Lower leg skin (tissue), 4 donors: Measurements from ENCODE around the gene ITGA3. TPM values are rescaled to one million over a fixed set of nuclear protein-coding genes. Genes with fewer than 3 reads are reported as not detected.
"Not testable (repeated sequence)": the region's sequence is repeated elsewhere in the genome, so short reads cannot be mapped to it uniquely, and the experiment has no call there.

Experiments used
- DNase-seq, 2 donors: peaks; one replicate each; pipeline ENCODE4 v3.0.0-alpha.2; 2019; ENCODE audit warnings: low spot score in 2 of 2
- H3K4me3 ChIP-seq: fragments of 200-600 bp; sonication (generic); 2 replicates; pipeline ENCODE4 v1.5.1; 2017; ENCODE audit warnings: mild to moderate bottlenecking, low read depth; ENCODE audit not compliant: poor library complexity, severe bottlenecking
- POLR2A ChIP-seq, 2 donors: fragments of 450-650 bp; IDR thresholded peaks; one replicate each; pipeline ENCODE4 v1.6.1; 2016 to 2017; ENCODE audit warnings: antibody characterized with exemption in 2 of 2, mild to moderate bottlenecking in 1 of 2, moderate library complexity in 1 of 2
- WGBS, 2 donors: methylation state at CpG; one replicate each; pipeline ENCODE4 v1.1.5; 2018; 5-methylcytosine and 5-hydroxymethylcytosine counted together
- intact Hi-C: fragments of 100-400 bp; cut with DNase I; formaldehyde crosslinking; loops from one replicate; pipeline ENCODE4 v1.15.0; 2023; ENCODE audit warnings: low total_unique reads
- total RNA-seq, 4 donors: library from RNA; depleted of rRNA; stranded (reverse); fragments of >200 nt; gene quantifications; one replicate each; pipeline ENCODE4 v1.1.0, GENCODE V29; 2016
- TF ChIP-seq, protein P1 (sequence below), 3 donors: fragments of 450-650 bp; IDR thresholded peaks; one replicate each; pipeline ENCODE4 v1.5.1; 2016; ENCODE audit warnings: antibody characterized with exemption in 3 of 3, mild to moderate bottlenecking in 3 of 3, moderate library complexity in 2 of 3

The ITGA3 gene
- total RNA-seq, 4 donors from 2014 or later = 99.7 to 148 (median 121) TPM

DNA sequence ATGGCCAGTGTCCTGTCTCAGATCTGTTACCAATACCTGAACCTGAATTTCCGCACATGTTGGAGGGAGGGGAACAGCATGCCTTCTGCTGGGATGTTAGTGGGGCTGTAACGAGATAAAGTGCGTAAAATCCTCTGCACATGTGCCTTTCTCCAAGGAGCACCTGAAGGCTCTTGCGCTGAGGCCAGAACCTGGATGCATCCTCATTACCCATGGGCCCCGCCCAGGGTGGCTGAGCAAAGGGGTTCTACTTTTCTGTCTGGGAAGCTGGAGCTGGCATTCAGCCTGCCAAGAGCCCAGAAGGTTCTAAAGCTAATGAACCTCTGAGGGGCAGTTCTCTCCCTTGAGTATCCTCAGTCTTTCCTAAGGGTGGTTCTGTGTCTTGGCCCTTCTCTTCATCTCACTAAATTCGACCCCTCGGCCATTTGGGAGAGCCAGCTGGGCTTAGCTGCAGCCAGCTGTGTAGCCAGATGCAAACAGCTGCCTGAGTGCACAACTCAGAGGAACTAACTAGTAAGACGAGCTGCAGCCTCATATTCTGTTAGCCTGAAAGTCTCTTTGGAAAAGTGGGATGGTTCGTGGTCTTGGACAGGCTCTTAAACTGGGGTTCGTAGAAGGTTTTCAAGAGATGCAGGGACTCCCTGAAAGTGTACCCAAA is 2.5 kb downstream of the ITGA3 start:
- DNase-seq = no peak
- TF ChIP-seq, protein P1, sequence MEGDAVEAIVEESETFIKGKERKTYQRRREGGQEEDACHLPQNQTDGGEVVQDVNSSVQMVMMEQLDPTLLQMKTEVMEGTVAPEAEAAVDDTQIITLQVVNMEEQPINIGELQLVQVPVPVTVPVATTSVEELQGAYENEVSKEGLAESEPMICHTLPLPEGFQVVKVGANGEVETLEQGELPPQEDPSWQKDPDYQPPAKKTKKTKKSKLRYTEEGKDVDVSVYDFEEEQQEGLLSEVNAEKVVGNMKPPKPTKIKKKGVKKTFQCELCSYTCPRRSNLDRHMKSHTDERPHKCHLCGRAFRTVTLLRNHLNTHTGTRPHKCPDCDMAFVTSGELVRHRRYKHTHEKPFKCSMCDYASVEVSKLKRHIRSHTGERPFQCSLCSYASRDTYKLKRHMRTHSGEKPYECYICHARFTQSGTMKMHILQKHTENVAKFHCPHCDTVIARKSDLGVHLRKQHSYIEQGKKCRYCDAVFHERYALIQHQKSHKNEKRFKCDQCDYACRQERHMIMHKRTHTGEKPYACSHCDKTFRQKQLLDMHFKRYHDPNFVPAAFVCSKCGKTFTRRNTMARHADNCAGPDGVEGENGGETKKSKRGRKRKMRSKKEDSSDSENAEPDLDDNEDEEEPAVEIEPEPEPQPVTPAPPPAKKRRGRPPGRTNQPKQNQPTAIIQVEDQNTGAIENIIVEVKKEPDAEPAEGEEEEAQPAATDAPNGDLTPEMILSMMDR (IDR thresholded peaks at IDR 0.05) = no peak
- no peak overlapping the region for H3K4me3 ChIP-seq
- intact Hi-C loops = no loop called here
- 53 to 64% methylated on average over 10 of the region's 10 CpGs for WGBS, 2 donors

DNA sequence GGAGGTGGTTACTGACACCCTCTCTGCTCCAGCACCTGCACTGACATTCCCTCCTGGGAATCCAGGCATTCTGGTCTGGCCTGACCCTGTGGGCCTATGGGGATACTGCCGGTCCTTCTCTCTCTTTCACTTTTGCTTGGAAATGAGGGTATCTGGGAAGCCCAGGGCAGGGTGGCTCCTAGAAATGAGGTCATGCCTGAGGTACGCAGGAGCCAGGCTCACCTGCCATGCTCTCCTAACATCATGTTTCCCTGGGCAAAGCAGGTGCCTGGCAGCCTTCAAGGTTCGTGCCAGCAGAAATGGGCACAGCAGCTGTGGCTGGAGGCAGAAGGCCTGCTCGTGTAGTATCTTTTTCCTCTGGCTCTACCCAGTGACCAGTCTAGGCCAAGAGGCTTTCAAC is 3.3 kb downstream of the ITGA3 start:
- intact Hi-C loops = no loop called here
- H3K4me3 ChIP-seq = no peak overlapping the region
- DNase-seq = no peak
- WGBS, 2 donors = 40 to 57% methylated on average over 4 of the region's 4 CpGs
- TF ChIP-seq, protein P1 (IDR thresholded peaks at IDR 0.05) = no peak
- no peak for TF ChIP-seq POLR2A (IDR thresholded peaks at IDR 0.05)

DNA sequence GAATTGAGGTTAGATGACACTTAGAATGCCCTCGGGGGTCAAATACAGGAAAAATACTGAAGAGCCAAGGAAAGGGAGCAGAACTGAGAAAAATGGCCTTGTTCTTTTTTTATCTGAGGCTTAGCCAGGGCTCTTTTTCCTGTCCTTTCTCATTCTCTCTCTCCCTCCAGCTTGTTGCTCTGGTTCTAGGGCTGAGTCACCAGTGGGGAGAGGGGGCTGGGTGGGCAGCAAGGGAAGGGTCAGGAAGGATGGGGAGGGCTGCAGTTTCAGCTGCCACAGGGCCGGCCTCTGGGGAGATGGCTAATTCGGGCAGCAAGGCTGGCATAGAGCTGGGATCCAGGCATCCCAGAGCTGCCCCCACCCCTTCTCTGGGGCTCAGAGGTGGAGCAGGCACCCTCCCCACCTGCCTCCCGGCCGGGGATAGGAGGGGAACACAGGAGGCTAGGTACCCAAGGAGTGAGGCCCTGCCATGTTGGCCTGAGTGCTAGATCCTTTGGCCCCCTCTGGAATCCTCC is 3.9 kb downstream of the ITGA3 start:
- no peak for TF ChIP-seq POLR2A (IDR thresholded peaks at IDR 0.05)
- TF ChIP-seq, protein P1 (IDR thresholded peaks at IDR 0.05) = no peak
- intact Hi-C loops = no loop called here
- no peak for DNase-seq
- no peak overlapping the region for H3K4me3 ChIP-seq
- 32 to 33% methylated on average over 5 of the region's 5 CpGs for WGBS, 2 donors

DNA sequence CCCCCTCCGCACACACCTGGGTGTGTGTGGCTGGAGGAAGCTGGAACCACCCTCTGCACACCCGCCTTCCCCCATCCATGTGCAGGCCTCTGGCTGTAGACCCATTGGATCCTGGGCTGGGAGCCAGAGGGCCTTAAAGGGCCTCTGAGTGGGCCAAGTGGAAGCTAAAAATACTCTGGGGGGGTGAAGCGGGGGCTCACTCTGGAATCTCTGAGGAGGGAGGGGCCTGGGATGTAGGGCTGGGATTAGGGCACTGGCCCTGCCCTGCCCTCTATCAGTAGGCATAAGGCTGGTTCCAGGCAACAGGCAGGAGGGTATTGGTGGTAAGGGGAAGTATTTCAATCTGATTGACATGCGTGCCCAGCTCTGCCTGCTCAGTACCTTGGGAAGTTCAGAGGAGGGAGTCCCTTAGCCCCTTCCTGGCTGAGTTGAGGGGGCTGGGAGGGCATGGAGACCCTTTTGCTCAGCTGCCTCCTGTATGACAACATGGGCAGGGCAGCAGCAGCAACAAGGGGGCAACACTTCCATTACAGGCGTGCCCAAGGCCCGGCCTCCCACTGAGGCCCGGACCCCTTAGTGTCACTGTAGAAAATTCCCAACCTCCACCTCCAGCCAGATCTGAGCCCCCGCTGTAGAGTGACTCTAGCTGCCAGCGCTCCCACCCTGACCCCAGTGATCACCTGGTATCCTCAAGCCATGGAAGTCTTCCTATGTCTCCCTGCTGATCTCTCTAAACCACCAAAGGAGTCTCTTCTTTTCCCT is 5.2 kb downstream of the ITGA3 start:
- intact Hi-C loops = no loop called here
- no peak for DNase-seq

DNA sequence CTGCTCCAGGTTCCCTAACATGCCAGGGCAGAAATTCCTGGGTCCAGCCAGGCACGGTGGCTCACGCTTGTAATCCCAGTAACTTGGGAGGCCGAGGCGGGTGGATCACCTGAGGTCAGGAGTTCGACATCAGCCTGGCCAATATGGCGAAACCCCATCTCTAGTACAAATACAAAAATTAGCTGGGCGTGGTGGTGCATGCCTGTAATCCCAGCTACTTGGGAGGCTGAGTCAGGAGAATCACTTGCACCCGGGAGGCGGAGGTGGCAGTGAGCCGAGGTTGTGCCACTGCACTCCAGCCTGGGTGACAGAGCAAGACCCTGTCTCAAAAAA is 5.8 kb downstream of the ITGA3 start:
- 54 to 64% methylated on average over 10 of the region's 10 CpGs for WGBS, 2 donors
- intact Hi-C loops, DNase-seq, H3K4me3 ChIP-seq: not testable (repeated sequence)

More for the DNA sequence above, 5.2 kb downstream of the ITGA3 start:
- no peak overlapping the region for H3K4me3 ChIP-seq
- WGBS, 2 donors = 68 to 69% methylated on average over 9 of the region's 9 CpGs
- TF ChIP-seq, protein P1 (IDR thresholded peaks at IDR 0.05) = no peak
- no peak for TF ChIP-seq POLR2A (IDR thresholded peaks at IDR 0.05)
